PC-9 (cell line): ENCODE measurements around the gene NEU1.
"Not testable (repeated sequence)": the region's sequence is repeated elsewhere in the genome, so short reads cannot be mapped to it uniquely, and the experiment has no call there.

ENCODE experiments used
- EZH2 ChIP-seq: fragments of 200-600 bp; sonication (generic); IDR thresholded peaks from 2 replicates; pipeline ENCODE4 v1.8.0; 2017; ENCODE audit warnings: antibody characterized with exemption, low read depth
- TF ChIP-seq, protein P1 (sequence below): fragments of 200-600 bp; sonication (generic); conservative IDR thresholded peaks from 2 replicates; pipeline ENCODE4 v1.6.1; 2017; ENCODE audit warnings: mixed run types, antibody characterized with exemption, mild to moderate bottlenecking, moderate library complexity

DNA sequence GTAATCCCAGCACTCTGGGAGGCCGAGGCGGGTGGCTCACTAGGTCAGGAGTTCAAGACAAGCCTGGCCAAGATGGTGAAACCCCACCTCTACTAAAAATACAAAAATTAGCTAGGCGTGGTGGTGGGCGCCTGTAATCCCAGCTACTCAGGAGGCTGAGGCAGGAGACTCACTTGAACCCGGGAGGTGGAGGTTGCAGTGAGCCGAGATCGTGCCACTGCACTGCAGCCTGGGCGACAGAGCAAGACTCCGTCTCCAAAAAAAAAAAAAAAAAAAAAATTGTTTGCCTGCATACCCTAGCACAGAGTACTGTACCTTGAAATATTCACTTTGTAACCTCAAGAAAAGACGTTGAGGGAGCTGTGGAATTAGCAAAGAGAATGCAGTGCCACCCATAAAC, 42.2 kb downstream of the NEU1 start:
- TF ChIP-seq, protein P1, sequence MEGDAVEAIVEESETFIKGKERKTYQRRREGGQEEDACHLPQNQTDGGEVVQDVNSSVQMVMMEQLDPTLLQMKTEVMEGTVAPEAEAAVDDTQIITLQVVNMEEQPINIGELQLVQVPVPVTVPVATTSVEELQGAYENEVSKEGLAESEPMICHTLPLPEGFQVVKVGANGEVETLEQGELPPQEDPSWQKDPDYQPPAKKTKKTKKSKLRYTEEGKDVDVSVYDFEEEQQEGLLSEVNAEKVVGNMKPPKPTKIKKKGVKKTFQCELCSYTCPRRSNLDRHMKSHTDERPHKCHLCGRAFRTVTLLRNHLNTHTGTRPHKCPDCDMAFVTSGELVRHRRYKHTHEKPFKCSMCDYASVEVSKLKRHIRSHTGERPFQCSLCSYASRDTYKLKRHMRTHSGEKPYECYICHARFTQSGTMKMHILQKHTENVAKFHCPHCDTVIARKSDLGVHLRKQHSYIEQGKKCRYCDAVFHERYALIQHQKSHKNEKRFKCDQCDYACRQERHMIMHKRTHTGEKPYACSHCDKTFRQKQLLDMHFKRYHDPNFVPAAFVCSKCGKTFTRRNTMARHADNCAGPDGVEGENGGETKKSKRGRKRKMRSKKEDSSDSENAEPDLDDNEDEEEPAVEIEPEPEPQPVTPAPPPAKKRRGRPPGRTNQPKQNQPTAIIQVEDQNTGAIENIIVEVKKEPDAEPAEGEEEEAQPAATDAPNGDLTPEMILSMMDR = not testable (repeated sequence)
- not testable (repeated sequence) for TF ChIP-seq EZH2
